T-helper 2 cell treated with Interferon-gamma antibody and Interleukin-4, amounts not matched to agents 100 ng/mL and 5 ng/mL, for 36 hours (primary cell): Measurements from ENCODE around the gene TBC1D22A. TPM values are rescaled to one million over a fixed set of nuclear protein-coding genes. Genes with fewer than 3 reads are reported as not detected.
"Not testable (repeated sequence)": the region's sequence is repeated elsewhere in the genome, so short reads cannot be mapped to it uniquely, and the experiment has no call there.

Experiments
- intact Hi-C: fragments of 100-400 bp; cut with micrococcal nuclease; formaldehyde crosslinking; loops from one replicate; pipeline ENCODE4 v1.15.1; 2023
- total RNA-seq: library from RNA; stranded (reverse); gene quantifications from 2 replicates; pipeline ENCODE4 v1.2.3, GENCODE V29; 2022

Gene TBC1D22A
- total RNA-seq, 1 donor from 2014 or later, result 32.8 TPM

- intact Hi-C loops, result no loop called here
Observed at GRCh38 chr22:47160781-47161520, 398.5 kb downstream of the TBC1D22A start.

DNA sequence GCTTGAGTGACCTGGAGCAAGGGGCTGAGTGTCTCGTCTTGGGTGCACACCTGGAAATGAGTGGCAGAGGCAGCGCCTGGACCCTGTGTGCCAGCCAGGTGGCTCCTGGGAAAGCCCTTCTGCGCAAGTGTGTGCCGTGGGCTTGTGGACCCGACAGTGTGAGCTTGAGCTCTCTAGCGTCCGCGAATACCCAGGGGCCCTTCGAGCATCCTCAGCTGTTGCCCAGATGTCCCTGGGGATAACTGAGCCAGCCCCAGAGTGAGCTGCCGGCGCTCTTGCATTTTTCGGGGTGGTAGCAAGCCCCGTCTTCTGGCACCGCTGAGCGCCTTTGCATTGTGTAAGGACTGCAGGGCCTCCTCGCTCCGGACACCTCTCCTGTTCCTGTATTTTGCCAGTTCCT is 399.2 kb downstream of the TBC1D22A start:
- intact Hi-C loops, result no loop called here

DNA sequence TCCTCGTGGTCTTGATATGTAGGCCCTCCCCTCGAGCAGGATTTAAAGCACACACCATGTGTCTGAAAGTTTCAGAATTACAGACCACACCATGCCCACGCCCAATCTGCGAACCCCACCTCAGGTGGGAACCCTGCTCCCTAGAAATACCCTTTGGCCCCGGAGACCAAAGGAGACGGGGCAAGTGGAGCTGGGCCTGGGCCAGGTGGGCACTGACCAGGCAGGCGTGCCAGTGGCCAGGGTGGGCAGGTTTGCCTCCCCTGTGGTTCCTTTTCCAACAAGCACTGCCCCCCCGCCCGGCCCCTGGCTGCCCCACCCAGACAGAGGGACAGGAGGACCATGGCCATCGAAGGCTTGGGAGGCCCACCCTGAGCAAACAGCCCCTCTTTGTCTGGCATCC is 400.4 kb downstream of the TBC1D22A start:
- intact Hi-C loops, result no loop called here

- intact Hi-C loops, result no loop called here
Observed at GRCh38 chr22:47163481-47163855, 401.0 kb downstream of the TBC1D22A start.

- intact Hi-C loops, result no loop called here
Observed at GRCh38 chr22:47163856-47164513, 401.5 kb downstream of the TBC1D22A start.

DNA sequence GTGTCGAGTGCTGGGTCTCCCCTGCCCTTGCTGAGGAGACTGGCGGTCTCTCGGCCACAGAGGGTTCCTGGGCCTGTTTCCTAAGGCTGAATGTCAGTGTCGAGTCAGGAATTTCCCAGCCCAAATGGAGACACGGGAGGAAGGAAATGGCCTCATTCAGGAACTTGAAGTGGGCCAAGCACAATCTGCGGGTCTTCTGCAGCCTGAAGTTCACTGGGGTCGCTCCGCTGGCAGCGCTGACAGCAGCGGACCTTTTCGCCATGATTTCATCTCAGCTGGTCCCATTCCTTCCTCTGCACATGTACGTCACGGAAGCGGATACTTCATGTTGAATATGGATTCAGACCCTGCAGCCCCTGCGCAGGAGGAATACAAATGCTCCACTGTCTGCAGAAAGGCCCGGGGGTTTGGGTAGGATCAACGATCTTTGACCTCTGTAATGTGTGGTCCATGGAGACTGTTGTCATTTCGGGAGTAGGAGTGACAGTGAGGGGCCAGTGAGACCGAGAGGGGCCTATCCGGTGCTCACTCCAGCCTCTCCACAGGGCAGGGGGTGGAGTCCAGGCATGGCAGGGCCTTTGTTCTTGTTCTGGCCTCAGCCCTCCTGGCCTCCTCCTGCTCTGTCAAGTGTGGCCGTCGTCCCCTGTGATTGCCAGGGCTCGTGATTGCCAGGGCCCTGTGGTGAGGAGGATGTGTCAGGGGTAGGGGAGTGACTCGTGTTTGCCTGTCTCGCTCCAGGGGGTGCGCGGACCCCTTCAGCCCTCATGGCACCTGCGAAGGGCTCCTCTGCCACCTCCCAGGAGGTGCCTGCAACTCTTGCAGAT is 402.3 kb downstream of the TBC1D22A start:
- intact Hi-C loops, result no loop called here

DNA sequence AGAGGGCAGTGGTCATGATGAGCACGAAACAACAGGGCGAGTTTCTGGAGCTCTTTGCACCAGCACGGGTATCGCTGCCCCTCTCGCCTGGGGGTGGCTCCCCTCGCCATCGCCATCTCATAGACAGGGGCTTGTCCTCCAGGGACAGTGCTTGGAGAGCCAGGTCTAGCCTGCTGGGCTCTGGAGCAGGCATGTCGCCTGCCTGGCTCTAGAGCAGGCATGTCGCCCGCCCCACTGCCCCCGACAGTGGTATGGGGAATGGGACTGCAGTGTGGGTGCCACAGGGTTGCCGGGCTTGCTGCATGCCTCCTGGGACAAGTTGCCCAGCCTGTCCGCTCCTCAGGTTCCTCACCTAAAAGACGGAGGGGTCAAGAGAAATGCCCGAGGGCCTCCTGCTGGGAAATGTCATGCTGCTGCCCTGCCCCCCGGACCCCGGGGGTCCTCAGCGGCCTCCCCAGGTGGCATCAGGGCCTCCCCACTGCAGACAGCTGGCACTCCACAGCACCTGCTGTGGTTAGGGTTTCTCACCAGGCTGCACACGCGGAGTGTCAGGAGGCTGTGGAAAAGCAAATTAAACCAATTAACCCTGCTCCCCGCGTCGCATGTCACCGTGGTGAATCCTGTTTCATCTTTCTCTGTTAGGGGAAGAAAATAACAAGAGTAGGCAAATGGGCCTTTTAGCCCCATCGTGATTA is 403.0 kb downstream of the TBC1D22A start:
- intact Hi-C loops, result no loop called here

DNA sequence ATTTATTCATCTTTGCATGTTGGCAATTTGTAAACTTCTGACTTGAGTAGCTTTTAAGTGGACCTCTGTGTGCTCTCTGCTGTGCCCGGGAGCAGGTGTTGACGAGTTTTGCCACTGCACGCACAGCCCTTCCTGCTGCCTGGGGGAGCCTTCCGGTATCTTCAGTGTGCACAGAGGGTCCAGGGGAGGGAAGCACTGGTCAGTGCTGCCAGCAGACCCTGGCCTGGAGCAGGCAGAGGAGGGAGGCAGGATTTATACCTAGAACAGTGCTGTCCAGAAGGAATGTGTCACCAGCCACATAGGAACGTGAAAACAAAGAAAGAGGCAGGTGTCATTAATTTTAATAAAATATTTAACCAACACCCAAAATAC is 403.6 kb downstream of the TBC1D22A start:
- intact Hi-C loops, result no loop called here

- intact Hi-C loops, result no loop called here
Observed at GRCh38 chr22:47166446-47167016, 404.1 kb downstream of the TBC1D22A start.

DNA sequence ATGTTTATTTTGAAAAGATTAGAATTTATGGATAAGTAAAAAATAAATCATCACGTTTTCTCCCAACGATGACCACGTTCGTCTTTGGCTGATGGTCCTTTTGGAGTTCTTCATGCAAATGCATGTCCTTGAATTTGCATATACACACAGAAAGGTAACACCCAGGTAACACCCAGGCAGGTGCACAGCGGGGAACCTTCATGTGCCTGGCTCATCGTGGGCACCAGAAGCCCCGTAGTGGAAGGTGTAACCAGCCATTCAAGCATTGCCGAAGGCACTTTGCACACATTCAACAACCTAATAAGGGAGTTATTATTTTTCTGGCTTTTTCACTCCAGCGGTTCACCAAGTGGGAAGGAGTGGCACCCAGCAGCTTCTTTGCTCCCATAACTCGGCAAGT is 404.6 kb downstream of the TBC1D22A start:
- intact Hi-C loops, result no loop called here

- intact Hi-C loops, result not testable (repeated sequence)
Observed at GRCh38 chr22:47167921-47168320, 405.5 kb downstream of the TBC1D22A start.

DNA sequence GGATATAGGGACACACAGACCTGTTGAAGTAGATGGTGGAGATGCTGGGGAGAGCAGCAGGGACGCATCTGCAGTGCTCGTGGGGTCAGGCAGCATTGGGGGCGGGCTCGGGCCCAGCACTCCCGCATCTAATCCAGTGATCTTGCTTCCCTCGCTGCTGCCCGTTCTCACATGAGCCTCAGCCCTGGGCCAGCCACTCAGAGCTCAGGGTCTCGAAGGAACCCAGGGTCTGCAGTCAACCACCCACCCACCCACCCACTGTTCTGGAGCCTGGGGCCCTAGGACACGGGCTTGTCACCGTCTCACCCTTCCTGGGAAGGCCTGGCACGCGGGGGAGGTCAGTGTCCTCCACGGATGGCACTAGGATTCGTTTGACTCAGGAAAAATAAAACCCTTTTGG is 406.0 kb downstream of the TBC1D22A start:
- intact Hi-C loops, result no loop called here

- intact Hi-C loops, result no loop called here
Observed at GRCh38 chr22:47168900-47169800, 406.7 kb downstream of the TBC1D22A start.

- intact Hi-C loops, result no loop called here
Observed at GRCh38 chr22:47169801-47170140, 407.3 kb downstream of the TBC1D22A start.

- intact Hi-C loops, result not testable (repeated sequence)
Observed at GRCh38 chr22:47170511-47171440, 408.3 kb downstream of the TBC1D22A start.

DNA sequence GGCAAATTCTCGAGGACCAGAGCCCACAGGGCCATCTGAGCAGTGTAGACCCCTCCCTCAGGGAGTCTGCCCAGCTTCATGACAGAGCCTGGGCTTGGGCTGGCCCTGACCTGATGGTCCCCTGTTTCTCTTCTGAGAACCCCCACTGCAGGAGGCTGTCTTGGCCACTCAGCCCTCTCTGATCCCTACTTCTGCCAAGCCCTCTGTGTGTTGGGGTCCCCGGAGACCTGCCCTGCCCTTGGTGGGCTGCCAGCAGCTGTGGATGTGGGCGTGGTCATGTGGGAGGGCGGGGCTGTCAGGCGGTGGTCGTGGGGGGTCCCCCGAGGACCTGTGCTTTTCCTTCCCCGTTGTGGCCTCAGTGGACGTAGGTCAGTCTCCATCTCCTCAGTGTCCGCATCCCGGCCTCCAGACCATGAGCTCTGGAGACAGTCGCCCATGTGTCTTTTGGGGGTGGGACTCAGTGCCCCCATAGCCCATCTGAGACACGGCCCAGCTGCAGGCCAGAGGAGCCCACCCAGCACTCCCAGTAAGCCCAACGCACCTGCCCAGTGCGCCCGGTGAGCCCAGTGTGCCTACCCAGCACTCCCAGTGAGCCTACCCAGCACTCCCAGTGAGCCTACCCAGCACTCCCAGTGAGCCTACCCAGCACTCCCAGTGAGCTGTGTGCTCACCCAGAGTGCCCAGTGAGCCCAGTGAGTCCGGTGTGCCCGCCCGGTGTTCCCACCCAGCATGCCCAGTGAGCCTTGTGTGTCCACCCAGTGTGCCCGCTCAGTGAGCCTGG is 409.2 kb downstream of the TBC1D22A start:
- intact Hi-C loops, result no loop called here

GRCh38 chr22:47172771-47173534 is 410.5 kb downstream of the TBC1D22A start:
- intact Hi-C loops, result no loop called here

- intact Hi-C loops, result no loop called here
Observed at GRCh38 chr22:47173535-47174021, 411.1 kb downstream of the TBC1D22A start.
